Osteocyte (in vitro differentiated cells): ENCODE measurements around the gene TSHR. TPM values are rescaled to one million over a fixed set of nuclear protein-coding genes. Genes with fewer than 3 reads are reported as not detected.

ENCODE experiments used
- DNase-seq: peaks from one replicate; pipeline ENCODE4 v3.0.0; 2021; ENCODE audit warnings: mixed read lengths; ENCODE audit not compliant: unreplicated experiment; ENCODE audit errors: extremely low spot score
- H3K27ac Mint-ChIP-seq: one replicate; pipeline ENCODE4 v1.8.0; 2021; ENCODE audit warnings: mild to moderate bottlenecking, mixed read lengths; ENCODE audit not compliant: unreplicated experiment
- H3K27me3 Mint-ChIP-seq: one replicate; pipeline ENCODE4 v1.8.0; 2021; ENCODE audit warnings: mixed read lengths; ENCODE audit not compliant: unreplicated experiment
- H3K36me3 Mint-ChIP-seq: one replicate; pipeline ENCODE4 v1.8.0; 2021; ENCODE audit warnings: mixed read lengths; ENCODE audit not compliant: unreplicated experiment
- H3K4me1 Mint-ChIP-seq: one replicate; pipeline ENCODE4 v1.8.0; 2021; ENCODE audit warnings: mixed read lengths; ENCODE audit not compliant: unreplicated experiment
- H3K4me3 Mint-ChIP-seq: one replicate; pipeline ENCODE4 v1.8.0; 2021; ENCODE audit warnings: mild to moderate bottlenecking, moderate library complexity, mixed read lengths; ENCODE audit not compliant: unreplicated experiment
- H3K9me3 Mint-ChIP-seq: one replicate; pipeline ENCODE4 v1.8.0; 2021; ENCODE audit warnings: mixed read lengths; ENCODE audit not compliant: unreplicated experiment
- total RNA-seq: library from RNA; stranded (reverse); gene quantifications from 2 replicates; pipeline ENCODE4 v1.2.1, GENCODE V29; 2021
- TF ChIP-seq, protein P1 (sequence below): fragments of 200-600 bp; sonication (generic); IDR thresholded peaks from 2 replicates; pipeline ENCODE4 v1.5.0; 2021; ENCODE audit warnings: antibody characterized with exemption, mild to moderate bottlenecking, moderate library complexity

The TSHR gene
- total RNA-seq, 1 donor from 2014 or later: not detected

DNA sequence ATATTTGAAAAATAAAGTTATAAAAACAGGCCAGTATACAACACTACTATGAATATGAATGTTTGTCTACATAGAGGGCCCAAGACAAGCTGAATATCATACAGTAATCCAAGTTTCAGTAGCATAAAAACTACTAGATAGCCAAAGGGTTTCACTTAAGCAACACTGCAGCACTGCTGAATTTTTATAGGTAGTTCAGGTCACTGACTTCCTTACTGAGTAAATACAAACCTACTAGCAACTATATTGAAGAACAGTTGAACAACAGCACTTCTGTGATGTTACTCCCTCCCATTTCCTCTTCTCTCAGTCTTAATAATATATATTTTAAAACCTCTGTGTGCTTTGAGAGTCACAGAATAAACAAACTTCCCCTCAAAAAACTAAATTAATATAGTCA is 222.6 kb downstream of the TSHR start:
- H3K4me1 Mint-ChIP-seq: peaks cover 11% of the 10 kb centered on the region
- TF ChIP-seq, protein P1, sequence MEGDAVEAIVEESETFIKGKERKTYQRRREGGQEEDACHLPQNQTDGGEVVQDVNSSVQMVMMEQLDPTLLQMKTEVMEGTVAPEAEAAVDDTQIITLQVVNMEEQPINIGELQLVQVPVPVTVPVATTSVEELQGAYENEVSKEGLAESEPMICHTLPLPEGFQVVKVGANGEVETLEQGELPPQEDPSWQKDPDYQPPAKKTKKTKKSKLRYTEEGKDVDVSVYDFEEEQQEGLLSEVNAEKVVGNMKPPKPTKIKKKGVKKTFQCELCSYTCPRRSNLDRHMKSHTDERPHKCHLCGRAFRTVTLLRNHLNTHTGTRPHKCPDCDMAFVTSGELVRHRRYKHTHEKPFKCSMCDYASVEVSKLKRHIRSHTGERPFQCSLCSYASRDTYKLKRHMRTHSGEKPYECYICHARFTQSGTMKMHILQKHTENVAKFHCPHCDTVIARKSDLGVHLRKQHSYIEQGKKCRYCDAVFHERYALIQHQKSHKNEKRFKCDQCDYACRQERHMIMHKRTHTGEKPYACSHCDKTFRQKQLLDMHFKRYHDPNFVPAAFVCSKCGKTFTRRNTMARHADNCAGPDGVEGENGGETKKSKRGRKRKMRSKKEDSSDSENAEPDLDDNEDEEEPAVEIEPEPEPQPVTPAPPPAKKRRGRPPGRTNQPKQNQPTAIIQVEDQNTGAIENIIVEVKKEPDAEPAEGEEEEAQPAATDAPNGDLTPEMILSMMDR: no peak
- no peak overlapping the region for H3K4me3 Mint-ChIP-seq
- no peaks in the 10 kb centered on the region for H3K27me3 Mint-ChIP-seq
- peaks cover 41% of the 10 kb centered on the region for H3K36me3 Mint-ChIP-seq
- H3K27ac Mint-ChIP-seq: no peak overlapping the region
- H3K9me3 Mint-ChIP-seq: no peaks in the 10 kb centered on the region
- no peak for DNase-seq

DNA sequence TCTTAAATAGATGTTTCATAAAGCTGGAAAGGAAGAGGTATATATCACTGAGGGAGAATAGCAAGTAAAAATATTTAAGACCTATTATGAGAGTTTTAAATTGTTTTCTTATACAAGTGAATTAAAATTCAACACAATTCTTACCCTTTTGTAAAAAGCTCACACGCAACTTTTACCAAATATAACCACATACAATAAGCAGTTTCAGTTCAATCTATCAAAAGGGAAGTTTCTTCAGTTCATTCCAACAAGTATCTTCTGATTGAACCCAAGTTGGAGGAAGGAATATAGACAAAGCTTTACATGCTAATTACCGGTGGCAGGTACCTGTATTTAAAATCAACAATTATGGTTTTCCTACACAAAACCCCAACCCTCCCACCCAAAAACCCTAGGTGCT is 224.2 kb downstream of the TSHR start:
- Mint-ChIP-seq H3K4me3 (no peak overlapping the region), H3K4me1 (peaks cover 17% of the 10 kb centered on the region), H3K9me3 (no peaks in the 10 kb centered on the region), H3K27ac (no peak overlapping the region), H3K27me3 (no peaks in the 10 kb centered on the region), H3K36me3 (peaks cover 47% of the 10 kb centered on the region)
- DNase-seq: no peak
- TF ChIP-seq, protein P1: no peak

DNA sequence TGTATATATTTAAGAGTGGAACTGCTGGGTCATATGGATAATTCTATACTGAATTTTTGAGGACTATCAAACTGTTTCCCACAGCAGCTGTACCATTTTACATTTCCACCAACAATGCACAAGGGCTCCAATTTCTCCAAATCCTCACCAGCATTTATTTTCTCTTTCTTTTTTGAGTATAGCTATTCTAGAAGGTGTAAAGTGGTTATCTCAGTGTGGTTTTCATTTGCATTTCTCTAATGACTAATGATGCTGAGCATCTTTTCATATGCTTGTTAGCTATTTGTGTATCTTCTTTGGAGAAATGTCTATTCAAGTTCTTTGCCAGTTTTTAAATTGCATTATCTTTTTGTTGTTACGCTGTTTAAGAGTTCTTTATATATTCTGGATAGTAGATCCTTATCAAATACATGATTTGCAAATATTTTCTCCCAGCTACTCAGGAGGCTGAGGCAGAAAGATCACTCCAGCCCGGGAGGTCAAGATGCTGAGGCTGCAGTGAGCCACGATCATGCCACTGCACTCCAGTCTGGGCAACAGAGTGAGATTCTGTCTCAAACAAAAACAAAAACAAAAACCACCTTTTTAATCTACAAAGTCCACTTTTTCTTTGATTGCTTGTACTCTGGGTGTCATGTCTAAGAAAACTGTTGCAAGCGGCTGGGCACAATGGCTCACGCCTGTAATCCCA is 232.6 kb downstream of the TSHR start:
- H3K4me3 Mint-ChIP-seq: no peak overlapping the region
- no peaks in the 10 kb centered on the region for H3K27me3 Mint-ChIP-seq
- peaks cover 8% of the 10 kb centered on the region for H3K4me1 Mint-ChIP-seq
- H3K27ac Mint-ChIP-seq: no peak overlapping the region
- no peaks in the 10 kb centered on the region for H3K9me3 Mint-ChIP-seq
- TF ChIP-seq, protein P1: no peak
- peaks cover 39% of the 10 kb centered on the region for H3K36me3 Mint-ChIP-seq
- no peak for DNase-seq

DNA sequence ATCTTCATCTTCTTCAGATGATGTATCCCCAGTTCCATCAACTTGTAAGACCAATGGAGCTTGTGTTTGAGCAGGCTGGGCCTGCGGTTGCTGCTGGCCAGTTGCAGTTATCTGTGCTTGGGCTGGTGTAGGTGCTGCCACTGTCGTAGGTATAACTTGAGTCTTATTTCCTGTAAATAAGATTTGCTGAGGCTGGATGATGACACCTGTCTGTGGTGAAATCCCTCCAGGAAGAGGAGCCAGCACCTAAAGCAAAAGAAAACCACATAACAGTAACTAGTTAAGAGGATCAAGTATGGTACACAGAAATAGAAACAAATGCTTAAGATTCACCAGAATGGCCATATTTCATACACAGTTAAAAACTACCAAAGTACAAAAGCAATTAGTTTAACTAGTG is 237.2 kb downstream of the TSHR start:
- peaks cover 4% of the 10 kb centered on the region for H3K4me1 Mint-ChIP-seq

DNA sequence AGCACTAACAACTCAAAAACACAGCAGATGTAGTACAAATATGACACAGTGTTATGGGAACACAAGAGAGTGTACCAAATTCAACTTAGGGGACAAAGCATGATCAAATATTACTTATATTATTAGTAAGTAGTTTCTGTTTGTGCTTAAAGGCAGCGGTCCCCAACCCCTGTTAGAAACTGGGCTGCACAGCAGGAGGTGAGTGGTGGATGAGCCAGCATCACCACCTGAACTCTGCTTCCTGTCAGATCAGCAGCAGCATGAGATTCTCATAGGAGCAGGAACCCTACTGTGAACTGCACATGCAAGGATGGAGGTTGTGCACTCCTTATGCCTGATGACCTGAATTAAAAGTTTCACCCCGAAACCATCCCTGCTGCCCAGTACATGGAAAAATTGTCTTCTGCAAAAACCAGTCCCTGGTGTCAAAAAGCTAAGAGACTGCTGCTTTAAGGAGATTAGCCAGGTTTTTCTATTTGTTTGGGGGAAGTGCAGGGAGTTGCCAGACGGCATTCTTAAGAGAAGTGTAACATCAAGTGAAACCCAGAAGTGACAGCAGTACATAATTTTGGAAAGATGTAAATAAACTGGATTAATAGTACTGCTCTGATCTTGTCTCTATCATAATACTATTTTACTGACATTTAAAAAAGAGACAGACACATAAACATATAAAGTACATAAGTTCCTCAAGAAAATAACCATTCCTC is 238.7 kb downstream of the TSHR start:
- no peaks in the 10 kb centered on the region for H3K27me3 Mint-ChIP-seq
- H3K9me3 Mint-ChIP-seq: no peaks in the 10 kb centered on the region
- peaks cover 6% of the 10 kb centered on the region for H3K4me1 Mint-ChIP-seq
- no peak overlapping the region for H3K4me3 Mint-ChIP-seq
- TF ChIP-seq, protein P1: no peak
- H3K36me3 Mint-ChIP-seq: peaks cover 47% of the 10 kb centered on the region
- H3K27ac Mint-ChIP-seq: no peak overlapping the region
- DNase-seq: no peak

More for the DNA sequence above, 237.2 kb downstream of the TSHR start:
- no peak for DNase-seq
- TF ChIP-seq, protein P1: no peak
- no peak overlapping the region for H3K4me3 Mint-ChIP-seq
- no peak overlapping the region for H3K27ac Mint-ChIP-seq
- peaks cover 51% of the 10 kb centered on the region for H3K36me3 Mint-ChIP-seq
- no peaks in the 10 kb centered on the region for H3K9me3 Mint-ChIP-seq
- no peaks in the 10 kb centered on the region for H3K27me3 Mint-ChIP-seq
